ENCODE results near the gene EPHA4. TPM values are rescaled to one million over a fixed set of nuclear protein-coding genes. Genes with fewer than 3 reads are reported as not detected.

Gene EPHA4
- total RNA-seq, 1 donor from 2014 or later: 16.8 TPM

DNA sequence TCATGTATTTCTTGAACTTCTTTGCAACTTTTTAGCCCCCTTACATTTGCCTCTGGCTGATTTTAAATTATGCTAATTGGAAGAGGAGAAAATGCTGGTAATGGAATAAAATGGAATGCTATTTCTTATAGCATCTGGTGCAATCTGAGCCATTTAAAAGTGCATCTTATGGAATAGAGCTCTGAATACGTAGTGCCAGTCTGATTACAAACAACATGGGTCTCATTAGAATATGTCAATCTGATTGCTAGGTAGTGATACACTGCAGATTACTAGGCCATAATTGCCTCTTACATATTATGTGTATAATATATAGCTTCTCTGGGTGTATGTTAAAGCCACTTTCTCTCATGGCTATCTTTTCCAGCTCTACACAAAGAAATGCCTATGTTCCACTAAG lies 159.1 kb downstream of the EPHA4 start:
- DNase-seq (ENCODE audit: extremely low spot score, unreplicated experiment): no peak

DNA sequence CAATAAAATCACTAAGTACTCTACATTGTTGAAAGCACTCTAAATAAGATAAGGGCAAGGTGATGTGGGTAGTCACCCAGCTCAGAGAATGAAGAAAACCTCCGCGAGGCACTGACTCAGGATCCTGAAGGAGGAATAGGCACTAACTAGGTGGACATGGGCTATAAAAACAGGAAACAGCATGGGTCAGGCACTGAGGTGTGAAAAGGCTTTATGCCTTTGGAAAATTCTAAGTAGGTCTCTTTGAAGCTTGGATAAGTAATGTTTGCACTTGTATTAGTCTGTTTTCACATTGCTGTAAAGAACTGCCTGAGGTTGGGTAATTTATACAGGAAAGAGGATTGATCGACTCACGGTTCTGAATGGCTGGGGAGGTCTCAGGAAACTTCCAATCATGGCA lies 161.6 kb downstream of the EPHA4 start:
- Mint-ChIP-seq H3K27me3 (ENCODE audit: unreplicated experiment) (no peaks in the 10 kb centered on the region), H3K36me3 (ENCODE audit: unreplicated experiment) (no peaks in the 10 kb centered on the region), H3K27ac (ENCODE audit: unreplicated experiment) (no peak overlapping the region), H3K4me1 (ENCODE audit: unreplicated experiment) (no peaks in the 10 kb centered on the region), H3K9me3 (ENCODE audit: unreplicated experiment) (peaks cover 19% of the 10 kb centered on the region), H3K4me3 (ENCODE audit: unreplicated experiment) (no peak overlapping the region)
- TF ChIP-seq, protein P1, sequence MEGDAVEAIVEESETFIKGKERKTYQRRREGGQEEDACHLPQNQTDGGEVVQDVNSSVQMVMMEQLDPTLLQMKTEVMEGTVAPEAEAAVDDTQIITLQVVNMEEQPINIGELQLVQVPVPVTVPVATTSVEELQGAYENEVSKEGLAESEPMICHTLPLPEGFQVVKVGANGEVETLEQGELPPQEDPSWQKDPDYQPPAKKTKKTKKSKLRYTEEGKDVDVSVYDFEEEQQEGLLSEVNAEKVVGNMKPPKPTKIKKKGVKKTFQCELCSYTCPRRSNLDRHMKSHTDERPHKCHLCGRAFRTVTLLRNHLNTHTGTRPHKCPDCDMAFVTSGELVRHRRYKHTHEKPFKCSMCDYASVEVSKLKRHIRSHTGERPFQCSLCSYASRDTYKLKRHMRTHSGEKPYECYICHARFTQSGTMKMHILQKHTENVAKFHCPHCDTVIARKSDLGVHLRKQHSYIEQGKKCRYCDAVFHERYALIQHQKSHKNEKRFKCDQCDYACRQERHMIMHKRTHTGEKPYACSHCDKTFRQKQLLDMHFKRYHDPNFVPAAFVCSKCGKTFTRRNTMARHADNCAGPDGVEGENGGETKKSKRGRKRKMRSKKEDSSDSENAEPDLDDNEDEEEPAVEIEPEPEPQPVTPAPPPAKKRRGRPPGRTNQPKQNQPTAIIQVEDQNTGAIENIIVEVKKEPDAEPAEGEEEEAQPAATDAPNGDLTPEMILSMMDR (IDR thresholded peaks at IDR 0.05): no peak
- DNase-seq (ENCODE audit: extremely low spot score, unreplicated experiment): no peak

More for the DNA sequence above, 159.1 kb downstream of the EPHA4 start:
- H3K36me3 Mint-ChIP-seq (ENCODE audit: unreplicated experiment): no peaks in the 10 kb centered on the region
- no peak overlapping the region for H3K4me3 Mint-ChIP-seq (ENCODE audit: unreplicated experiment)
- no peaks in the 10 kb centered on the region for H3K27me3 Mint-ChIP-seq (ENCODE audit: unreplicated experiment)
- TF ChIP-seq, protein P1 (IDR thresholded peaks at IDR 0.05): no peak
- H3K27ac Mint-ChIP-seq (ENCODE audit: unreplicated experiment): no peak overlapping the region
- H3K9me3 Mint-ChIP-seq (ENCODE audit: unreplicated experiment): peaks cover 7% of the 10 kb centered on the region
- no peaks in the 10 kb centered on the region for H3K4me1 Mint-ChIP-seq (ENCODE audit: unreplicated experiment)

DNA sequence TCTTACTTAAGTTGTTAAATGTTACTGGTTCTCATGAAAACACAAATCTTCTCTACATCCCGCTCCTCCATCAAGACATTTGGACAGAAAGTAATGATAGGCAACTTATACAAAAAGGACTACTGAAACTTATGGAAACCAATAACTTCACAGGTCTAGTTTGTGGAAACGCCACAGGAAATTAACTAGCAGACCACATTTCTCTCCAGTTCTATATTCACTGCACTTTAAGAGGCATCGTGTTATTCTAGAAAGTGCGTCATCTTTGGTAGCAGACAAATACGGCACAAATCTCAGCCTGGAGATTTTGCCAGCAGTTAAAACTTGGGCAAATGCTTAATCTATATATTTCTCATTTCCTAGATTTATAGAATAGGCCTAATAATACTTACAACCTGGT lies 164.3 kb downstream of the EPHA4 start:
- no peaks in the 10 kb centered on the region for H3K36me3 Mint-ChIP-seq (ENCODE audit: unreplicated experiment)
- no peak overlapping the region for H3K4me3 Mint-ChIP-seq (ENCODE audit: unreplicated experiment)
- H3K4me1 Mint-ChIP-seq (ENCODE audit: unreplicated experiment): no peaks in the 10 kb centered on the region
- DNase-seq (ENCODE audit: extremely low spot score, unreplicated experiment): no peak
- H3K9me3 Mint-ChIP-seq (ENCODE audit: unreplicated experiment): peaks cover 20% of the 10 kb centered on the region
- TF ChIP-seq, protein P1 (IDR thresholded peaks at IDR 0.05): no peak
- no peak overlapping the region for H3K27ac Mint-ChIP-seq (ENCODE audit: unreplicated experiment)
- H3K27me3 Mint-ChIP-seq (ENCODE audit: unreplicated experiment): no peaks in the 10 kb centered on the region

DNA sequence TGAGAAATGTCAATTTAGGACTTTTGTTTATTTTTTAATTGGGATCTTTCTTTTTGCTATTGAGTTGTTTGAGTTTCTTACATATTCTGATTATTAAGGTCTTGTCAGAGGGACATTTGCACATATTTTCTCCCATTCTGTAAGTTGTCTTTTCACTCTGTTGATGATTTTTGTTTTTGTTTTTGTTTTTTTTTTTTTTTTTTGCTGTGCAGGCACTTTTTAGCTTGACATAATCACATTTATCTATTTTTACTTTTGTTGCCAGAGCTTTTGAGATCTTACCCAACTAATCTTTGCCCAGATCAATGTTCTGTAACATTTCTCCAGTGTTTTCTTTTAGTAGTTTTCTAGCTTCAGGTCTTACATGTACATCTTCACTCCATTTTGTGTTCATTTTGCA lies 166.6 kb downstream of the EPHA4 start:
- no peak for DNase-seq (ENCODE audit: extremely low spot score, unreplicated experiment)
- Mint-ChIP-seq H3K4me3 (ENCODE audit: unreplicated experiment) (no peak overlapping the region), H3K4me1 (ENCODE audit: unreplicated experiment) (no peaks in the 10 kb centered on the region), H3K27ac (ENCODE audit: unreplicated experiment) (no peak overlapping the region), H3K27me3 (ENCODE audit: unreplicated experiment) (no peaks in the 10 kb centered on the region), H3K9me3 (ENCODE audit: unreplicated experiment) (peaks cover 14% of the 10 kb centered on the region), H3K36me3 (ENCODE audit: unreplicated experiment) (no peaks in the 10 kb centered on the region)
- TF ChIP-seq, protein P1 (IDR thresholded peaks at IDR 0.05): no peak

DNA sequence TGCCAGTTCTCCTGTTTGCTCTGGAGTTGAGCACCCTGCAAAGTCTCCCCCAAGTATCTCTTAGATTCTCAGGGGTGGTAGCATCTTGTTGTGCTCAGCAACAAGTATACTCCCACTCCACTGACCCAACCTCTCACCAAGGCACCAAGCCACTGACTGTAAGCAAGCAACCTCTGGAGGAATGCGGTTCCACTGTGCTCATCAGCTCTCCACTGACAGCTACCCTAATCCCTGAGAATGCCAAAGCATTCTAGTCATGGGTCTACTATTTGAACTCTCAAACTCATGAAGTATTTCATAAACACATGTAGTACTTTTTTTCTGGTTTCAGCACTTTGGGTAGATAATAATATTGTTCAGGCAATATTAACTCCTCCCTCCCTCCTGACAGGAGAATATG lies 170.0 kb downstream of the EPHA4 start:
- no peaks in the 10 kb centered on the region for H3K27me3 Mint-ChIP-seq (ENCODE audit: unreplicated experiment)
- H3K4me1 Mint-ChIP-seq (ENCODE audit: unreplicated experiment): no peaks in the 10 kb centered on the region
- no peak overlapping the region for H3K27ac Mint-ChIP-seq (ENCODE audit: unreplicated experiment)
- no peak for DNase-seq (ENCODE audit: extremely low spot score, unreplicated experiment)
- H3K36me3 Mint-ChIP-seq (ENCODE audit: unreplicated experiment): no peaks in the 10 kb centered on the region
- TF ChIP-seq, protein P1 (IDR thresholded peaks at IDR 0.05): no peak
- peaks cover 33% of the 10 kb centered on the region for H3K9me3 Mint-ChIP-seq (ENCODE audit: unreplicated experiment)
- H3K4me3 Mint-ChIP-seq (ENCODE audit: unreplicated experiment): no peak overlapping the region

Data from osteocyte (in vitro differentiated cells).